GM12891 (cell line): ENCODE measurements around the gene CEP72.

Experiments
- DNase-seq: peaks from one replicate; pipeline ENCODE4 v3.0.0; 2011; ENCODE audit warnings: low spot score; ENCODE audit not compliant: insufficient read length
- FAIRE-seq: peaks from 2 replicates; lab custom pipeline; 2011; peaks lifted over from hg19 to GRCh38; lab: Jason Lieb, UNC
- PAX5 ChIP-seq: IDR thresholded peaks from 2 replicates; pipeline ENCODE4 v1.6.1; 2011; ENCODE audit warnings: low read length, moderate library complexity, mild to moderate bottlenecking; ENCODE audit not compliant: insufficient read depth, severe bottlenecking
- POLR2A ChIP-seq: IDR thresholded peaks from 2 replicates; pipeline ENCODE4 v1.6.1; 2011; ENCODE audit warnings: low read depth, low read length, control low read depth
- POLR2AphosphoS5 ChIP-seq: IDR thresholded peaks from 2 replicates; pipeline ENCODE4 v1.6.1; 2011; ENCODE audit warnings: low read depth, low read length, control low read depth
- POU2F2 ChIP-seq: IDR thresholded peaks from 2 replicates; pipeline ENCODE4 v1.6.1; 2011; ENCODE audit warnings: low read depth, mild to moderate bottlenecking, control low read depth, low read length, moderate library complexity
- SPI1 ChIP-seq: IDR thresholded peaks from 2 replicates; pipeline ENCODE4 v1.6.1; 2011; ENCODE audit warnings: low read depth, low read length, control low read depth
- TAF1 ChIP-seq: IDR thresholded peaks from 2 replicates; pipeline ENCODE4 v1.6.1; 2011; ENCODE audit warnings: low read depth, low read length, control low read depth

The CEP72 gene

DNA sequence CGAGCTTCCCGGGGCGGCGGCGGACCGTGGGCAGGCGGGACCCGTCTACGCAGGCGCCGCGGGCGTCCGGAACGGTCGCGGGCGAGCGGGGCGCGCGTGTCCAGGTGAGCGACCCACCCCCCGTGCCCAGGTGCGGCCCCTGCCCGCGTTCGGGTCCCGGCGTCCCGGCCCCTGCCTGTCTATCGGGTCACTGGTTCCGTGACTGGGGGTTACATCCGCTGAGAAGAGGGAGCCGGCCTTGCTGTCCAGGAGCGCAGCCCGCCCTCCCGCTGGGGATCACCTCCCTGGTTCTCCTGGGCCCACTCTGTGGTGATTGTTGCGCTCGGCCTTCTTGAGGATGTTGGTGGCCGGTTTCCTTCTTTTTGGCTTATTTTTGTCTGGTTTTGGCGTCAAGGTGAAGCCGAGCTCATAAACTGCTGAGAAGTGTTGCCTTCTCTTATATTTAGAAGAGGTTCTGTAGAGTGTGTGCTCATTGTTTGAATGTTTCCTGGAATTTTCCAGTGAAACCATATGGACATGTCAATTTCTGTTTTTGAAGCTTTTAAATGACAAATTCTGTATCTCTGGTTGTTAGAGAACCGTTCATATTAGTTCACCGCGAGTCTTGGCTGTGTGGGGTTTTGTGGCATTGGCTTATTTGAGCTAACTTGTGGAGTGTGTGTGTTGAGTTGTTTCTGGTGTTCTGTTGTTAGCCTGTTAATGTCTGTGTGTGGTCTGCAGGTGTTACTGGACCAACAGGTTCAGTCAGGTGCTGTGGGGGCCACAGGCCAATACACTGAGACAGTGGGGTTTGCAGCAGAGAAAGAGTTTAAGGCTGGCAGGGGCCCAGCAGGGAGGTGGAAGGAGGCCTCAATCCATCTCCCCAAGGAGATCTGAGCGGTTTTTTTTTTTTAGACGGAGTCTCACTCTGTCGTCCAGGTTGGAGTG, 621 bp downstream of the CEP72 start:
- no peak for FAIRE-seq
- no peak for TF ChIP-seq POLR2A
- no peak for TF ChIP-seq POLR2AphosphoS5
- TF ChIP-seq SPI1: no peak
- TF ChIP-seq PAX5: no peak
- no peak for TF ChIP-seq POU2F2
- TF ChIP-seq TAF1: no peak
- DNase-seq: no peak

DNA sequence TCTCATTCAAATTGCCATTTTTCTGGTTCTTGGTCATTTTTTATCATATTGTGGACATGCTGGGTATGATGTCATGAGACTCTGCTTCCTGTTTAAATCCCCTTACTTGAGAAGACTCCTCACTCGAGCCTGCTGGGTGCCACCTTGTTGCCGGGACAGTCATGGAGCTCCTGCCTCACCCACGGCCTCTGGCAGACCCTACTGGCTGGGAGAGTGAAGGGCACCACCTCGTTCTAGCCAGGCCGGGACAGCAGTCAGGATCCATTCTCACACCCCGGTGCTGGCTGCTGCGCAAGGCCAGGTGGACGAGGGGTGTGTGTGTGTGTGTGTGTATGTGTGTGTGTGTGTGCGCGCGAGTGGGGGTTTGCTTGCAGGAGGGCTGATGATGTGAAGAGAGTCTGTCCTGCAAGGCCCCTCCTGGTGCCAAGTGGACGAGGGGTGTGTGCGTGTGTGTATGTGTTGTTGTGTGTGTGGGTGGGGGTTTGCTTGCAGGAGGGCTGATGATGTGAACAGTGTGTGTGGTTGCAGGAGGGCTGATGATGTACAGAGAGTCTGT, 4.4 kb downstream of the CEP72 start:
- DNase-seq: no peak
- TF ChIP-seq PAX5 (no peak), SPI1 (no peak), POLR2A (no peak), POLR2AphosphoS5 (no peak), TAF1 (no peak), POU2F2 (no peak)
- FAIRE-seq: no peak

DNA sequence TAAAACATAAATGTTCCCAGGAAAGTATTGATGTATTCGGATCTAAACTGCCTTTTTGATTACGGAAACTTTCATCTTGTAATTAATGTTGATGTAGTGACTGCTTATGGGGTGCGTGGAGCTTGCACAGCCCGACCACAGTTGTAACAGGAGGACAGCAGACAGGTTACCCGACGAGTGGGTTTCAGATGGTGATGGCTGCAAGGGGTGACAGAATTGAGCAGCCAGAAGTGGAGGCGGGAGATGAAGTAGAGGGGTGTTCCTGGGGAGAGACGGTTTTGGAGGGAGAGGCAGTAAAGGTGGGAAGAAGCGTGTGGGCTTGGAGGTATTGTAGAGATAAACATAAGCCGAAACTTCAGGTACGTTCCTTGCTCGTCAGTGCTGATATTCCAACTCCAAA, 5.8 kb downstream of the CEP72 start:
- FAIRE-seq: no peak
- TF ChIP-seq TAF1 (no peak), POLR2AphosphoS5 (no peak), SPI1 (no peak), POLR2A (no peak), POU2F2 (no peak), PAX5 (no peak)

DNA sequence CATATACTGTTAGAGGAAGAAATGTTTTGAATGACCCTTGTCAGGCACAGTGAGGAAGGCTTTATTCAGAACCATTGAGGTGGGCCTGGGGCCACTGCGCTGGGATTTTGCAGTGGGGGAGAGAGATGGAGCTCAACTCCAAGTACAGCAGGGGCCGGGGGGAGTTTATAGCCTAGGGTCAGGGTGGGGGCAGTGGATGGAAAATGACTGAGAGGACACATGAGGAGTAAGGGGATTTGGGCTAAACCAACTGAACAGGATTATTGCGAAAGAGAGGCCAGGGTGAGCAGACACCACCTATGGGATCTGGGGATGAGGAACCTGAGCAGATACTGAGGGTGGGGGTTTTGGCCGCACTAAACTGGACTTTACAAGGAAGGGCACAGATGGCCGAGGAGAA, 6.3 kb downstream of the CEP72 start:
- TF ChIP-seq POLR2A (no peak), PAX5 (no peak), SPI1 (no peak), TAF1 (no peak)
- FAIRE-seq (no peak), DNase-seq (no peak)

More for the DNA sequence above, 5.8 kb downstream of the CEP72 start:
- no peak for DNase-seq

DNA sequence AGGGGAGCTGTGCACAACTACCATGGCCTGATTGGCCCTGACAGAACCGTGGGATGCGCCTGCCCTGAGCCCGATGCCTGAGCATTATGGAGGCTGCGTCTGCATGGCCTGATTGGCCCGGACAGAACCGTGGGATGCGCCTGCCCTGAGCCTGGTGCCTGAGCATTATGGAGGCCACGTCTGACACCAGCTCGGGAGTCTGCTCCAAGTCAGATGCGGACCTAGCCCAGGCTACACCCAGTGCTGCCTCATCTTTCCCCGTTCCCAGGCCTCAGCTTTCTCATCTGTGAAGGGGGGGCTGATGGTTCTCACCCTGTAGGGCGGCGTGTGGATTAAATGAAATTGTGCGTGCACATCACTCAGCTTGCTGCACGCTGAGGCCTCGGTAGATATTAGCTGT, 7.3 kb downstream of the CEP72 start:
- DNase-seq (no peak), FAIRE-seq (no peak)
- TF ChIP-seq POU2F2 (no peak), POLR2A (no peak), POLR2AphosphoS5 (no peak)

DNA sequence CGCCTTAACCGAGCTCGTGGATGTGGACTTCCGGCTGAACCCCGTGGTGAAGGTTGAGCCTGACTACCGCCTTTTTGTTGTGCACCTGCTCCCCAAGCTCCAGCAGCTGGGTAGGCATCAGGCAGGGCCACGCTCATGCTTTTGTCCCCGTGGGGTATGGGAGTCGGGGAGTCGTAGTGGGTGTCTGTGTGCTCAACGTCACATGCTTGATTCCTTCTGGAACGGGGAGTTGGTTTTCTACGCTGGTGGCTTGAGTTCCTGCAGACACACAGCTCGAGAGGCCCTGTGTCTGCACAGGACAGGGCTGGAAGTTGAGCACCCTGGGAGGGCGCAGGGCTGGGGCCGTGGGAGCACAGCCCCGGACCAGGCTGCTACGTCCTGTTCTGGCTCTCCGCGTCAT, 8.0 kb downstream of the CEP72 start:
- TF ChIP-seq POLR2AphosphoS5 (no peak), POLR2A (no peak), SPI1 (no peak), POU2F2 (no peak), TAF1 (no peak), PAX5 (no peak)
- FAIRE-seq: no peak

DNA sequence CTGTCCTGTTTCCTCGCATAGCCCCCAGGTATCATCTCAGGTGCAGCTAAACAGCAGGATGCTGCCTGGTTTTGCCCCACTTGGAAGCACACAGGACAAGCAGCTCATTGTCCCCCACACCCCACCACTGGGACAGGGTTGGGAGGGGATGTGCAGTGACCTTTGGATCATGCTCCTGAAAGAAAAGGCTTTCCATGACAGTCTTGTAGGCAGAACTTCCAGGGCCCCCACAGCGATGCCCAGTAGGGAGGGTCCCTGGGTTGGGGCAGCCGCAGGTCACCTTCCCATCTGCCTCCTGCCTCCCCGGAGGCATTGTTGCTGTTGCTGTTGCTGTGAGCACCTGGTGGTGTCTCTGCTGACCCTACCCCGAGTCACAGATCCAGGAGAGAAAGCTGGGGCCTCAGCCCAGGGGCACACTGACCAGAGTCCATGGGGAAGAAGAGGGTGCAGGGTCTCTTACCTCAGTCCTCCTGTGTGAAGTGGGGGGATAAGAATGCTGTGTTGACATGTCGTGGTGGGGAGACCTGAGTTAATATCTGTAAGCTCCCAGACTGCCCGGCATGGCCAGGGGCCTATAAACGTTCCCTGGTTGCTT, 8.5 kb downstream of the CEP72 start:
- FAIRE-seq: no peak
- DNase-seq: no peak
- TF ChIP-seq SPI1 (no peak), PAX5 (no peak), POU2F2 (no peak), POLR2A (no peak), POLR2AphosphoS5 (no peak), TAF1 (no peak)

More for the DNA sequence above, 8.0 kb downstream of the CEP72 start:
- DNase-seq: no peak

DNA sequence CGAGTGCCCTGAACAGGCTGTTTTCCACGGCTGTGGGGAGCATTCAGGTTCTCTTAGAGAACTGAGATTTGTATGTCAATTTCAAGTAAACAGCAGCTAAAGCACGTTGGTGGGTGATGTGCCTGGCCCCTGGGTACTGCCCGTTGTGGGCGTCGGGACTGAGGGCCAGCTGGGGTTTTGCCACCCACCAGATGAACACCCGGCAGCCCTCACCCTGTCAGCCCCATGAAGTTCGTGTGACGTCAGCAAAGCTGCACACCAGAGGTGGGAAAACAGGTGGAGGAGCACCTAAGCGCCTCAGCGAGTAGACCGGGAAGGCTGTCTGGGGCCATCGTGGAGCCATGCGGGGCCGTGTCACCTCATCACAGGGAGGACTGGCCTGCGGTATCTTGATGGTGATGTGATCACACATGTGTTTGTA, 9.2 kb downstream of the CEP72 start:
- DNase-seq (no peak), FAIRE-seq (no peak)
- no peak for TF ChIP-seq POU2F2
- no peak for TF ChIP-seq SPI1
- no peak for TF ChIP-seq POLR2AphosphoS5
- no peak for TF ChIP-seq TAF1
- TF ChIP-seq POLR2A: no peak
- TF ChIP-seq PAX5: no peak

DNA sequence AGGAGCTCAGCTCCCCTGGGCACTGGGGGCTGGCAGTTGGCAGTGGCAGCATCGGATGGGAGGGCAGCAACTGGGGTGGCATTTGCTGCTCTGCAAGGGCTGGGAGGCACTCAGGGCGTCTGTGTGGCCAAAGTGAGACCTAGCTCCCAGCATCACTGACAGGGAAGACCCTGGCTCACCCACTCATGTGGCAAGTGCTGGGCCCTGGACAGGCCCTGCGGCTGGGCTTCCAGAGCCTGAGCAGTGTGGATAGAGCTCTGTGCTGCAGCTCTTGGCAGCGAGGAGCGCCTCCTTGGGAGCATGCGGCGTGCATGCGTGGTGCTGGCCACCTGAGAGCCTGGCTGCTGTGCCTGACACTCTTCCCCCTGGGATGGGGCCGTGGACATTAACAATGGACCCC, 10.2 kb downstream of the CEP72 start:
- DNase-seq (no peak), FAIRE-seq (no peak)

More for the DNA sequence above, 10.2 kb downstream of the CEP72 start:
- TF ChIP-seq POLR2AphosphoS5: no peak
- no peak for TF ChIP-seq PAX5
- no peak for TF ChIP-seq POU2F2
- TF ChIP-seq POLR2A: no peak
- no peak for TF ChIP-seq TAF1
- no peak for TF ChIP-seq SPI1
